ENCODE measurements around the gene CBX2.

The CBX2 gene

DNA sequence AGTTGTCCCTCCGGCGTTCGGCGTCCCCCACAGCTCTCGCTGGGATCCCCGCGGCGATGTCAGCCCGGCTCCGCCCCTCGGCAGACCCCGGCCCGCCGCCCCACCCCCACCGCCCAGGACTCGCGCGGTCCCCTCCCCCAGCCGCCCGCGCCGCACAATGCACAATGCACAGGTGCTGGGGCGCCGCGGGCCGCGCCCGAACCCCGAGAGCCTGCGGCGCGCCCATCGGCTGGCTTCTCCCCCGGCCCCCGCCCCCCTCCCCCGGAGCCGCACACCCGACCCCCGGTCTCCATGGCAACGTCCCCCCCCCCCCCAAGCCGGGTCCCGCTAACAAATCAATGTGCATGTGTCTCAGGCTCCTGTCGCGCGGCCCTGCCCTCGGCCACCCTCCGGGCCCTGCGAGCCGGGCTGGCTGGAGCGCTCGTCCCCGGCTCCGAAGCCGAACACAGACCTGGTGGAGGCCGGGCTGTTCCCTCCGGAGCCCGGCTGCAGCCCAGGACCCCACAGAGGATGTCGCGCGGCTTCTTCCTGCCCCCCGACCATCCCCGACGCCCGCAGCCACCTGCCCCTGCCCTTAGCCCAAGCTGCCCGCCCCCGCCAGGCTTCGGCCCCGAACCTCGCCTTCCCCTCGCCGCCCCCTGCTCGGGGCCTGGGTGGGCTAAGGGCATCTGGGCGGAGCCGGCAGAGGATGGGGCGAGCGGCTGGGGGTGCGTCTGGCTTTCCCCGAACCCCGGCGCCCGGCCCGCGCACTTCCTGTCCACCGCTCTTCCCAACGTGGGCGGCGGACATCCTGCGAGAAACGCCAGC is 19.7 kb downstream of the CBX2 start:
- H3K9ac ChIP-seq (ENCODE audit: insufficient read length): peak overlapping the region; percentile 50
- peak overlapping the region; percentile 61; the same call in 1 of the 2 replicates for H3K4me3 ChIP-seq
- no peak for TF ChIP-seq EZH2 (IDR thresholded peaks at IDR 0.05)
- TF ChIP-seq POLR2AphosphoS5 (IDR thresholded peaks at IDR 0.05; ENCODE audit: borderline replicate concordance, low read depth, low read length): no peak
- no peak for TF ChIP-seq FOXP2 (optimal IDR thresholded peaks at IDR 0.05; ENCODE audit: control extremely low read depth, extremely low read length, insufficient read depth)

GRCh38 chr17:79798299-79799173 is 20.6 kb downstream of the CBX2 start:
- DNase-seq (ENCODE audit: low read depth, low spot score): no peak
- no peak for TF ChIP-seq POLR2AphosphoS5 (IDR thresholded peaks at IDR 0.05; ENCODE audit: borderline replicate concordance, low read depth, low read length)
- TF ChIP-seq FOXP2 (optimal IDR thresholded peaks at IDR 0.05; ENCODE audit: control extremely low read depth, extremely low read length, insufficient read depth): no peak
- no peak for TF ChIP-seq EZH2 (IDR thresholded peaks at IDR 0.05)
- Histone ChIP-seq H3K4me3 (peak overlapping the region; percentile 57), H3K36me3 (ENCODE audit: insufficient read depth, low read length) (peaks cover 17% of the 10 kb centered on the region), H3K9me3 (ENCODE audit: low read depth, low read length) (no peaks in the 10 kb centered on the region), H3K9ac (ENCODE audit: insufficient read length) (peak overlapping the region; percentile 50), H3K27ac (peak overlapping the region; percentile 92)

More for the DNA sequence above, 19.7 kb downstream of the CBX2 start:
- DNase-seq (ENCODE audit: low read depth, low spot score): no peak
- Histone ChIP-seq H3K27ac (peak overlapping the region; percentile 92), H3K36me3 (ENCODE audit: insufficient read depth, low read length) (peaks cover 17% of the 10 kb centered on the region), H3K9me3 (ENCODE audit: low read depth, low read length) (no peaks in the 10 kb centered on the region)

- no peak for TF ChIP-seq EZH2 (IDR thresholded peaks at IDR 0.05)
- TF ChIP-seq POLR2AphosphoS5 (IDR thresholded peaks at IDR 0.05; ENCODE audit: borderline replicate concordance, low read depth, low read length): no peak
- TF ChIP-seq FOXP2 (optimal IDR thresholded peaks at IDR 0.05; ENCODE audit: control extremely low read depth, extremely low read length, insufficient read depth): no peak
- H3K4me3 ChIP-seq: peak overlapping the region; percentile 73
- H3K9me3 ChIP-seq (ENCODE audit: low read depth, low read length): no peaks in the 10 kb centered on the region
- DNase-seq (ENCODE audit: low read depth, low spot score): no peak
- peaks cover 17% of the 10 kb centered on the region for H3K36me3 ChIP-seq (ENCODE audit: insufficient read depth, low read length)
- peak overlapping the region; percentile 92 for H3K27ac ChIP-seq
- H3K9ac ChIP-seq (ENCODE audit: insufficient read length): no peak overlapping the region
Observed at GRCh38 chr17:79799174-79799537, 21.2 kb downstream of the CBX2 start.

GRCh38 chr17:79799538-79800324 is 21.8 kb downstream of the CBX2 start:
- TF ChIP-seq EZH2 (IDR thresholded peaks at IDR 0.05): no peak
- TF ChIP-seq FOXP2 (optimal IDR thresholded peaks at IDR 0.05; ENCODE audit: control extremely low read depth, extremely low read length, insufficient read depth): no peak
- no peak for TF ChIP-seq POLR2AphosphoS5 (IDR thresholded peaks at IDR 0.05; ENCODE audit: borderline replicate concordance, low read depth, low read length)
- Histone ChIP-seq H3K9me3 (ENCODE audit: low read depth, low read length) (no peaks in the 10 kb centered on the region), H3K4me3 (peak overlapping the region; percentile 73), H3K36me3 (ENCODE audit: insufficient read depth, low read length) (peaks cover 13% of the 10 kb centered on the region), H3K27ac (peak overlapping the region; percentile 92), H3K9ac (ENCODE audit: insufficient read length) (no peak overlapping the region)
- DNase-seq (ENCODE audit: low read depth, low spot score): no peak

- Histone ChIP-seq H3K4me3 (peak overlapping the region; percentile 73), H3K9ac (ENCODE audit: insufficient read length) (peak overlapping the region; percentile 62), H3K27ac (peak overlapping the region; percentile 92), H3K9me3 (ENCODE audit: low read depth, low read length) (no peaks in the 10 kb centered on the region), H3K36me3 (ENCODE audit: insufficient read depth, low read length) (peaks cover 7% of the 10 kb centered on the region)
- no peak for DNase-seq (ENCODE audit: low read depth, low spot score)
- TF ChIP-seq FOXP2 (optimal IDR thresholded peaks at IDR 0.05; ENCODE audit: control extremely low read depth, extremely low read length, insufficient read depth) (no peak), POLR2AphosphoS5 (IDR thresholded peaks at IDR 0.05; ENCODE audit: borderline replicate concordance, low read depth, low read length) (peak; percentile 65; the same call in 1 of the 2 replicates)
Observed at GRCh38 chr17:79800325-79801155, 22.6 kb downstream of the CBX2 start.

DNA sequence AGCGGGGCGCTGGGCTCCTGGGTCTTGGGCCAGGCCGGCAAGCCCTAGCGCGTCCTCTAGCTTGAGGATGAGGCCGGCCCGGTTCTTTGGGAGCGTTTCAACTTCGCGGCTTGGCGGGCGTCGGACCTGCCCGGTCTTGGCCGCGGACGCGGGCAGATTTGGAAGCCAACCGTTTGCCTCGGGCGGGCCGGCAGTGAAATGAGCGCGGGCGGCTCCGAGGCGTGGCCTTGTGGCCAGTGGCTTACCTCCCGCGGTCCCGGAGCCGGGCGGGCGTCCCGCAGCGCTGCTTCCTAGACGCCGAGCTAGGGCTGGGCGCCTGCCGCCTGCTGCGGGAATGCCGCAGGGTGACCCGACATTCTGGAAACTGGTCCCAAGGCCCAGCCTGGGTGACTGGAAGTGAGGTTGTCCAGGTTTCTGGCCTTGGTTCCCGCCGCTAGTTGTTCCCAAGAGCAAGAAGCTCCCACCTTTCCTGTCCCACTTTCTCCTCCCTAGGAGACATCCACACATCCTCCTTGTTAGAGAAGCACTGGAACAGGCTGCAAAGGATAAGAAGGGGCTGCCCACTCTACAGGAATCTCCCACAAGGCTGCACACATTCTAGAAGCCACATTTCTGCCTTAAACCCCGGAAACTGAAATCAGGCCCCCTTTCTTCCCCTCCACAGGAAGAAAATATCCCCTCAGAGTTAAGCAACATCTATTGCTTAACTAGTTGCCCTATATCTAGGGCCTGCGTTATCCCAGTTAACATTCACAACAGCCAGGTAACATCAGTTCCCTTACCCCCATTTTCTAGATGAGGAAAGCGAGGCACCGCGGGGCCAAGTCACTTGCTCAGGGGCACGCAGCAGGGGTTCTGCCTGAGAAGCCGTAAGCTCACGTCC is 23.4 kb downstream of the CBX2 start:
- H3K27ac ChIP-seq: peak overlapping the region; percentile 92
- TF ChIP-seq FOXP2 (optimal IDR thresholded peaks at IDR 0.05; ENCODE audit: control extremely low read depth, extremely low read length, insufficient read depth): no peak
- TF ChIP-seq POLR2AphosphoS5 (IDR thresholded peaks at IDR 0.05; ENCODE audit: borderline replicate concordance, low read depth, low read length): no peak
- TF ChIP-seq EZH2 (IDR thresholded peaks at IDR 0.05): no peak
- H3K9ac ChIP-seq (ENCODE audit: insufficient read length): peak overlapping the region; percentile 62
- no peak for DNase-seq (ENCODE audit: low read depth, low spot score)
- no peaks in the 10 kb centered on the region for H3K36me3 ChIP-seq (ENCODE audit: insufficient read depth, low read length)
- no peaks in the 10 kb centered on the region for H3K9me3 ChIP-seq (ENCODE audit: low read depth, low read length)
- peak overlapping the region; percentile 73; the same call in 1 of the 2 replicates for H3K4me3 ChIP-seq
